GM18520 (cell line): Measurements from ENCODE around the gene ITPR3.

Experiments used
- ATAC-seq: cut with Tn5 transposase; IDR thresholded peaks from one replicate; pipeline ENCODE4 v1.9.1; 2021; ENCODE audit not compliant: unreplicated experiment

Gene ITPR3

DNA sequence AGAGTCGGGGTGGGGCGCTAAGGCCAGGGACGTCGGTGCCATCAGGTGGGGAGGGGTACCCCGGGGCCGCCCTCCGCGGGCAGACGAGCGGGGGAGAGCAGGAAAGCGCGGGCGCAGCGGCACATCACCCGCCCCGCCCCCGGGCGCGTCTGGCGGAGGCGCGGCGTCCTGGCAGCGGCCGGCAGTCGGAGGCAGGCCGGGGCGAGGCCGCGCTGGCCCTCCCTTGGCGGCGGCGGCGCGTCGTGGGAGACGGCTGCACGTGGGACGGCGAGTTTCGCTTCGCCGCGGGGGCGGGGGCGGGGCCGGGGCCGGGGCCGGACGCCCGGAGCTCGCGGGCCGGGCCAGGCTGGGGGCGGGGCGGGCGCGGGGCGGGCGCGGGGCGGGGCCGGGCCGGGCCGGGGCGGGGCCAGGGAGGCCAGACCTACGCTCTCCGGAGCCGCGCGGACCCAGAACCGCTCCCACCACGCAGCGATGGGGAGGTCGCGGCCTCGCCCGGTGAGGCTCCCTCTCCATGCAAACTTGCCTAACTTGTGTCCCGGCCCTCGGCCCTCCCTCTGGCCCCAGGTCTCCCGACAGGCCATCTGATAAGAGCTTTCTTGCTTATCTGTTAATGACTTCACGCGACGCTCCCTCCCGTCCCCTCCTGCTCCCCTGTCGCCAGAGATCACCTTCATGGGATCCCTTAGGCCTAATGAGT is 12.5 kb downstream of the ITPR3 start:
- no peak for ATAC-seq

DNA sequence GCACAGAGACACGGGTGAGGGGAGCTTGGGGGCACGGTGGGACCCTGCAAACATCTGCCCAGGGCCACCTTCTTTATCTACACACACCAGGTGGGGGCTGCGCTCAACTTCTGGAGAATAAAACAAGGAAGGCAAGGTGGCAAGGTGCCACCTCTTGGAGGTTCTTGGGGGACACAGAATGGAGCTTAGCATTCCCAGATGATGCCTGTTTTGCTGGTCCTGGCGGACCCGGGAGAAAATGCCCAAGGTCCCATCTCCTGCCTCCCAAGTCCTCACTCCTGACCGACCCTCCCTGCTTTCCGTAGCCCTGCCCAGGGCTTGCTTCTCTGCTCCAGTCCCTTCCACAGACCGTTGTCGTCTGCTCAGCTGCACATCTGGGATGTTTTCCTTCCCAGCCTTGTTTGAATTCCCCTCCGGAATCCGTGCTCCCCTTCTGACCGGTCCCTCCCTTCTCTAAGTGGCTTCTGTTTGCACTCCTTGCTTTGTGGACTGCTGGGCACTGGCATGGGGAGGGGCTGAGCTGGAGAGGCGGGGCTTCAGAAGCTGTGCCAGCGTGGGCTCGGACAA is 13.1 kb downstream of the ITPR3 start:
- ATAC-seq, result no peak

DNA sequence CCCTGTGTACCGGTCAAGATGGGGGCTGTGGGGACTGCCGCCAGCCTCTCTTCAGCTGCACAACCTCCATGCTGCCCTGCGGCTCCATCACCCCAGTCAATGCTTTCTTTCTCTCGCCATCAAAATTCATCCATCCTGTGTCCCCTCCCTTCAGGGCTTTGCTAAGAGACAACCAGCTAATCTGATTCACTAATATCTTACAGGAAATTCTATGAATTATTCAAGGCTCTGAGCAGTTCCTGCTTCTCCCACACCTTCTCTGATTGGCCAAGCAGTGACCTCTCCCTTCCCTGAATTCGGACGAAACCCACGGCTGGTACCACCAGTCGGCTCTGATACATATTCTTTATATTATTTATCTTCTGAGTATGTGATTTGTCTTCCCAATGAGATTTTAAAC is 13.8 kb downstream of the ITPR3 start:
- ATAC-seq, result no peak

DNA sequence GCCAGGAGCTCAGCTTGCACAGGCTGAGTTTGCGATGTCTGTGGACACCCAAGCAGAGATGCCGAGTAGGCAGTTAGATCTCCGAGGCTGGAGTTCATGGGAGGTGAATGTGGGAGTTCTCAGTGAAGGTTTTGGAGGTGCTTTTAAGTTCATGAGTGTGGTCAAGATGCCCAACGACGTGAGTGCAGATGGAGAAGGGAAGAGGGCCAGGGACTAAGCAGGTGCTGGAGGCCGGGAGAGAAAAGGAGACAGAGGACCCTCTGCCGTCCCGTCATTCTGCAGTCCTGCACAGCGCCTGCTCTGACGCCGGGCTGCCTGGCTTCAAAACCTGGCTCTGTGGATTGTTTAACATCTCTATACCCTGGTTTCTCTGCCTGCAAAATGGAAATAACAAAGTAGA is 15.5 kb downstream of the ITPR3 start:
- no peak for ATAC-seq

DNA sequence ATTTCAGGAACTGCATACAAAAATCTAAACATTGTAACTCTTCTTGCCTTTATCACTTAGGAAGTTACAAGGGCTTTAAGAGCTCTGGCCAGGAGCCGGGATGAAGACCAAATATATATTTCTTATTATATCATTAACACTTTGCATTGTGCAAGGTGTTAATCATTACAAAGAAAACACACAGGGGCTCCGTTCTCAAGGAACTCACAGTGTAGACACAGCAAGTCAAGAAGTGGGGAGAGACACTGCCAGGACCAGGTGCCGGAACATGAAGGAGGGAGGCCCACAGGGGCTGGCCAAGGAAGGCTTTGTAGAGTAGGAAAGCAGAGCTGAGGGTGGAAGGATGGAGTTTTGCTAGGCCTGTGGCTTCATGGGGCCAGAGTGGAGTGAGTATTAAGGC is 17.4 kb downstream of the ITPR3 start:
- no peak for ATAC-seq

DNA sequence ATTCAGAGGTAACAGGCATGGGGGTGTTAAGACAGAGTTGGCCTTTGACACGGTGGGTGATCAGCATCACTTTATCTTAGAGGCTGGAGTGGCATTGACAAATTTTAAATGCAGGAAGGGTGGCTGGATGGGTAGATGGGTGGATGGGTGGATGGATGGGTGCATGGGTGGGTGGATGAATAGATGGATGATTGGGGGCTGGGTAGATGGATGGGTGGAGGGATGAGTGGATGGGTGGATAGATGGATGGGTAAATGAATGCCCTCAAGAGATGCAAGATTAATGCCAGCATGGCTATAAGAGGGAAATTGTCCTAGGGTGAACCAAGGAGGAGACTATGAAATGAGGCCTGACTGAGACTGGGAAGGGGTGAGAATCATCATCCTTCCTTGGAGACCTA is 18.4 kb downstream of the ITPR3 start:
- no peak for ATAC-seq

DNA sequence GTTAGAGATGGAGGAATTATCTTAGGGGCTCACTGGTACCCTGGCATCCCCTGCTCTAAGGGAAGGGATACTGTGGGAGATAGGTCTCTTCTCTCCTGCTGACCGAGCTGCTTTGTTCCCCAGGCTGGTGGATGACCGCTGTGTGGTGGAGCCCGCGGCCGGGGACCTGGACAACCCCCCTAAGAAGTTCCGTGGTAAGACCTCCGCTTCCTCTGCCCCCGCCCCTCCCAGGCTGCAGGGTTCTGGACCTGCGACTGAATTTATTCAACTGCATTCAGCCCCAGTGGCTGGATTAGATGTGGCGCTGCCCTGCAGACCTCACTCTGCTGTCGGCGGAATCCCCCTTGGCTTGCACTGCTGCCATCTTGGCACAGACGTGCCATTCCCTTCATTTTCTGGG is 19.2 kb downstream of the ITPR3 start:
- no peak for ATAC-seq

DNA sequence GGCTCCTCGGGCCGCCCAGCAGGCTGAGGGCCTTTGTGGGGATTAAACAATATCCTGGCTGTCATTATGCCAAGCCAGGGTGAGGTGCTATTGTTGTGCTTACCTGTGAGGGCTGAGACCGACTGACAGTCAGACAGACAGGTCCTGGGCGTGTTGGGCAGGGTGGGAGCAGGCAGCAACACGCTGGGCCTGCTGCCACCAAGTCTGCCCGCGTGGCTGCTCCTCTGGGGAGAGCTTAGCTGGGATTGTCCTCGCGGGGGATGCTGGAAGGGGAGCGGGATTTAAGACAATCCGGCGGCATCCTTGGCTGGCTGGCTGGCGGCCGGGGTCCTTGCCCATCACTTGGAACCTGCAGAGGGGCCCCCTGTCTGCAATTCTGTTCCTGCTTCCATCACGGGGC is 20.0 kb downstream of the ITPR3 start:
- ATAC-seq, result no peak

DNA sequence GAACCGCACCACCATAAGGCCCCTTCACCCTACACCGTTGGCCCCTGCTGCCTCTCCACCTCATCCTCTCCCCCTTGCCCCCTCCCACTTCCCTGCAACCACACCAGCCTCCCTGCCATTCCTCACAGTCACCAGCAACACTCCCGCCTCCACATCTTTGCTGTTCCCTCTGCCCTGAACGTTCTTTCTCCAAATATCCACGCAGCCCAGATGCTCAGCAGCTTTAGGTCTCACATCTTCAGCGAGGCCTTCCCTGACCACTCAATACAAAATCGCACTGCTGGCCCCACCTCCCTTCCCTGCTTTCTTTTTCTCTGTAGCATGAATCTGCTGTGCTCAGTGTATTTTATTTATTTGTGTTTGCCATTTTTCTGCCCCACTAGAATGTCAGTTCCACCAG is 20.5 kb downstream of the ITPR3 start:
- no peak for ATAC-seq

DNA sequence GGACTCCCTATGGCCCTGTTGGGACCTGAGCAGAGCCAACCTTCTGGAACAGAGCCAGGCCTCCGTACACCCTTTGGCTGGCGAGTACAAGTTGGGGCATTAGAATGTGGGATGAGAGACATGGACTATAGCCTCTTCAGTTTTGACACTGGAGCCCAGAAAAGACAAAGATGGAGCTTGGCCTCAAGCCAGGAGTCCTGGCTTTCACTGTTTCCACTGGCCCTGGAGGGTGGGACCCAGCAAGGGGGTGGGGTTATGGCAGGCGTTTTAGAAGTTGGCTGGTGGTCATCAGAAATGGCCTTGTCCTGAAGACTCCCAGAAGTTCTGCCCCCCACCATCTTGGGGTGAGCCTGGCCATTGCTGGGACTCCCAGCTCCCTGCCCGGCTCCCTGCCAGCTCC is 21.8 kb downstream of the ITPR3 start:
- no peak for ATAC-seq

DNA sequence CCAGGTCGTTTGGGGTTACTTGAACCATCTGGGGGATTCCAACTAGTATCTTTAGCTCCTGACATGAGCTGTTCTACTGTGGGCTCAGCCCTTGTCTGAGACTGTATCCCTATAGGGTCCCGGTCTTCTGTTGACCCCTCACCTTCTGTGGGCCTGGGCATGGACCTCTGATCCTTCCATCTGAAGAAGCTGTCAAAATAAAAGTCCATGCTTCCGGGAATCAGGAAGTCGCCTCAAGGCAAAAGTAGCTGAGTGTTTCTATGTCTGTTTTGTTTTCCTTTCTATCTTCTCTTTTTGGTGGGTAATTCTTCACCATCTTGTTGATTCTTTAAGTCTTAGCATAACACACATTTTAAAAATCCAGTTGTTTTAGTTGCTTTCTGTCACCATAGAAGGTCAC is 30.3 kb downstream of the ITPR3 start:
- no peak for ATAC-seq

DNA sequence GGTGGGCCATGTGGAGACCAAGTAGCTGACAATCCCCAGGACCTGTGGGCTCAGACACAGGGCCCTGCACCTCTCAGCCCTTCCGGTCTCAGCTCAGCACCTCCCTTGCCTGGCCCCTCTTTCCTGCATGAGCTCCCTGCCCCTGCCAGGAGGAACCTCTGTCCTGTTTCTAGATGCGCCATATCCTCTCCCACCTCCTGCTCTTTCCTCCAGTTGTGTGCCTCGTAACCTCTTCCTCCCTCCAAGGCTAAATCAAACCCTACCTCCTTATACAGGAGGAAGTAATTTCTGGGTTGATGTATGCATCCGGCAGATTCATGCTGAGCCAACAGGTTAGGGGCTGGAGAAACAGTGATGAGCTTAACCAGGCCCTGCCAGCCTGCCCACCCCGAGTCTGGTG is 30.9 kb downstream of the ITPR3 start:
- no peak for ATAC-seq

DNA sequence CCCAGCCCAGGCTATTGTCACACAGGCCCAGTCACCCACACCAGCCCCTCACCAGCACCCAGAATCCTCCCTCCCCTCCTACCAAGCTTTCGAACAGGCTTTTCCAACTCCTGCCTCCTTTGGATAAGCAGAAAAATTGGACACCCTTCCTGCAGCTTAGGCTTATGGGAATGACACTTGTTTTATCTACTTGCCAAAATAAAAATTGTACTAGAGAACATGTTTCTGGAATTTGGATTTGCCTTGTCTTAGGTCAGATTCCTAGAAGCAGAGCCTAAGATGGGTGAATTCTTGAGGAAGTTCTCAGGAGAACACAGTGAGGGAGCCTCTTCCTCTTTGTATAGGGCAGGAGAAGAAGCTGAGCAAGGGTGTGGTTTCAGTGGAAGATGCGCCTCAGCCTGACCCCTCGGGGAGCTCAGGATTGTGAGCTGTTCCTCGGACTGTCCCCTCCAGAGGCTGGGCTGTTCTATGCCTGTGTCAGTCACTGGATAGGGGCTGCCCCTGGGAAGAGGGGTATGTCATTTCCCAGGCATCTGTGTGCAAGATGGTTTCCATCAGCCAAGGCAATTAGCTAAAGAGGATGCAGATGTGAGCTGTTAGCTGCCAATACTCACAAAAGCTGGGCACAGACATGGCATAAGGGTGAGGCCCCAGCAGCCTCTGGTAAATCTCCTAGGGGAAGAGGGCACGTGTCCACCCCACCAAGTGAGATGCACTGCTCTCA is 33.9 kb downstream of the ITPR3 start:
- ATAC-seq, result no peak

DNA sequence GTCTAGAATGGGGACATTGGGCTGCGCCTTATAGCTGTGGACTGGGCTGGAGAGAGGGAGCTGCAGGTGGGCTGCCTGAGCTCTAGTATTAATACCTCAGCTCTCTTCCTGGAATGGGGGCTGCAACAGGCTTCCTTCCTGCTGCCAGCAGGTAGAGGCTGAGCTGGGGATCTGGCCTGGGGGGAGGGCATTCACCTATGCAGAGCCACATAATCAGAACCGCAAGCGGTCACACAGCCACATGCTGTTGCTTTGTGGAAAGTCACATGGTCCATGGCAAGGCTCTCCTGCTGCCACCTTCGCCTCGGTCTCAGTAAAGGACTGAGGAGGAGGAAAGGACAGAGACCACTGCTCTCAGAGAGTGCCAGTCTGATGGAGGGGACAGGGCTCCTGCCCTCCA is 35.7 kb downstream of the ITPR3 start:
- ATAC-seq, result no peak

DNA sequence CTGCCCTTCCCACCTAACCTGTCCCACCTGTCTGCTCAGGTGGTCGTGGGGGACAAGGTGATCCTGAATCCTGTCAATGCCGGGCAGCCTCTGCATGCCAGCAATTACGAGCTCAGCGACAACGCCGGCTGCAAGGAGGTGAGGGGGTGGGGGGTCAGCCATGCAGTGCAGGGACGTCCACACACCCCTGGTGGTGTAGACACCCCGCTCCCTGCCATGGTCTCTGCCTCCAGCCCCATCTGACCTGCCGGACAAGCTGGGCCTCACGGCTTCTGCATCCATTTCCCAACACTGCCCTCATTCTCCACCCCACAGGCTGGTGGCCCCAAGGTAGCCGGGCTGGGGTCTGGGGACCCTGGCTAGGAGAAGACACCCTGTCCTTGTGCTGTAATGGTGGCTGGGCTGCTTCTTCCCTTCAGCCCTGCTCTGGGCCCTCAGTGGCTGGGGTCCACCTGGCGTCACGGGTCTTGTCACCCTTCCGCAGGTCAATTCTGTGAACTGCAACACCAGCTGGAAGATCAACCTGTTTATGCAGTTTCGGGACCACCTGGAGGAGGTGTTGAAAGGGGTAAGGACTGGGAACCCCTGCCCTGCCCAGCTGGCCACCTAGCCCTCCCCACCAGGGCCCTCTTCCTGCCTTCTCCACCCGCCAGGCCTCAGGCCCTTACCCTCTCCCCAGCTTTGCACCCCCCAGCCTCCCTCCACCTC is 38.0 kb downstream of the ITPR3 start:
- ATAC-seq, result no peak

DNA sequence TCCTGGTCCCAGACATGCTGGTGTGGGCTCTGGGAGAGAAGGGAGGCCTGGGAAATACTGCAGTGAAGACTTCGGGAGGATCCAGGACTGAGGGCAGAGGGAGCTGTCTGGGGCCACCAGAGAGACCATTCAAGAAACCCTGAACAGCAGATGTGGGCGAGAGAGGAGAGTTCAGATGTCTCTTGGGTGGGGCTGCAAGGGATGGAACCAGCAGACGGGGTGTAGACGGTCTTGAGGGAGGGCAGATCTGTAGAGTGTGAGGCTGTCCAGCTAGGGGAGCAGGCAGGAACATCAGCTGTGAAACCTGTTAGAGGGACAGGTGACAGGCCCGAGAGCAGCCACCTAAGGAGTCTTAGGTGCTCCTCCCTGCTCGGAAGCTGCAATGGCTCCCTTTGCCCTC is 38.9 kb downstream of the ITPR3 start:
- ATAC-seq, result no peak

DNA sequence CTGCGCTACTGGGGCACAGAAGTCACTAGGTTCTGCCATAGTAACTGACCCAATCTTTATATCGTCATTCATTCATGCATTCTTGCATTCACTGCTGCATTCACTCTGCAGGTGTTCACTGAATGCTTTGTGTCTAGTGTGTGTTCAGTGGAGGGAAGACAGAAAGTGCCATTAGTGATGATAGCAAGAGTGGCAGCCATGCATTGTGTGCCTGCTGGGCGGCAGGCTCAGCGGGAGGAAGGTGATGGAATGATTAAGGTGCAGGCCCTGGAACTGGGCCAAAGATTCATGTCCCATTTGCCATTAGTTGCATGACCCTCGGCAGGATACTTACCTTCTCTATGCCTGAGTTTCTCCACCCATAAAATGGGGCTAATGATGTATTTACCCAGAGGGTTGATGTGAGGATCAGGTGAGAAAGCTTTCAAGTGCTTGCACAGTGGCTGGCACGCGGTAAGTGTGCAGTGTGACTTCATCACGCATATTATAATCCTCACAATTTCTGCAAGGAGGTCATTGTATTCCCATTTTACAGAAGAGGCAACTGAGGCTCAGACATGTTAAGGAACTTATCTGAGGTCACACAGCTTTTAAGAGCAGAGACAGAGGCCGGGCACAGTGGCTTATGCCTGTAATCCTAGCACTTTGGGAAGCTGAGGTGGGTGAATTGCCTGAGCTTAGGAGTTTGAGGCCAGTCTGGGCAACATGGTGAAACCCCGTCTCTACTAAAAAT is 40.1 kb downstream of the ITPR3 start:
- no peak for ATAC-seq

DNA sequence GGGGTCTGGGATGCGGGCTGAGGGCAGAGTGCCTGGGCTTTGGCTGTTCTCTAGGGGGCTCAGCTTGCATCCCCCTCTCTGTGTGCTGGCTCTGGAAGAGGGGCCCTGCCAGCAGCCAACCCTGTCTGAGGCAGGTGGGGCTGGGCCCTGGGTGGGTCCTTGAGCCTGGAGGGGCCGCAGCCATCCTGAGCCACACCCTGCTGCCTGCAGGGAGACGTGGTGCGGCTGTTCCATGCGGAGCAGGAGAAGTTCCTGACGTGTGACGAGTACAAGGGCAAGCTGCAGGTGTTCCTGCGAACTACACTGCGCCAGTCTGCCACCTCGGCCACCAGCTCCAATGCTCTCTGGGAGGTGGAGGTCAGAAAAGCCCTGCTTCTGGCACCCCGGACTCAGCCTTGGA is 41.2 kb downstream of the ITPR3 start:
- no peak for ATAC-seq

DNA sequence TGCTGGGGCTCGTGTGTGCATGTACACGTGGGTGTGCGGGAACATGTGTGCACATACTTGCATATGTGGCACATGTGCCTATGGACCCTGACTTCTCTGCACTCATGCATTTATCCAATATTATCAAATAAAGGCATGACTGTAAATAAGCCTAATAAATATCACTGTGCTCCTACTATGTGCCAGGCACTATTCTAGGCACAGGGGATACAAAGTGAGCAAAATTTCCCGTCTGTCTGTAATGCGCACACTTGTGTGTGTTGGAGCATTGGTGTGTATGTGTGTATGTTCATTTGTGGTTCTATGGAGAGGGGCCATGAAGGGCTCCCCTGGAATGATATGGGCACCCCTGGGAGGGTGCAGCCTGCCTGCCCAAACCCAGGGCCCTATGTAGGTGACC is 41.9 kb downstream of the ITPR3 start:
- ATAC-seq, result no peak

DNA sequence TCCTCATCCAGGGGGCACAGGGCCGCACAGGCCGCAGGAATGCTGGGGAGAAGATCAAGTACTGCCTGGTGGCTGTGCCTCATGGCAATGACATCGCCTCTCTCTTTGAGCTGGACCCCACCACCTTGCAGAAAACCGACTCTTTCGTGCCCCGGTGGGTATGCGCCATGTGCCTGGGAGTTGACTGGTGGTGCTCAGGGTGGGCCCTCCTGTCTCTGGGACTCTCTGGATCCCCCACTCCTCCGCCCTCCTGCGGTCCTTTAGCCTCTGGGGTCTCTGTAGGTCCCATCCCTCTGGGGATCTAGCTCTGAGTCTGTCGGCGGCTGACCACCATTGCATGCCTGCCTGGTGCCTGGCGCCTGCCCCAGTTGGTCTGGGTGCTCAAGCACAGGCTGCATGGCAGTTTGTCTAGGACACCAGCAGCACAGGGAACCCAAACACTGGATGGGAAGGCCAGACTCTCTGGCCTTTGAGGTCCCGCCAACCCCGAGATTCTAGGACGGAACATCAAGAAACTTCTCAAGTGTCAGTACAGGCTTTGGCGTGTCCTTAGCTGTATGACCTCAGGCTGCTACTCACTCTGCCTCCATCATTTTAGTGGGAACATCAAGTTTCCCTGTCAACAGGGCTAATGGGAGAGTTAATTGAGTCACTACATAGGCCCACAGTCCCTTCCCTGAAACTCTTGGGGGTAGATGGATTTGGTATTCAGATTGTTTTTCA is 42.8 kb downstream of the ITPR3 start:
- no peak for ATAC-seq
